Transverse colon (tissue), 4 donors: ENCODE measurements around the gene TNNI2.

Source experiments
- CTCF ChIP-seq, 5 experiments: fragments of 200-600 bp in 3 of 5; fragments of 450-650 bp in 2 of 5; sonication (generic) in 3 of 5; IDR thresholded peaks; 1 replicate in 2 of 5; 2 replicates in 3 of 5; pipeline ENCODE4 v1.5.1; 2016 to 2017; ENCODE audit warnings: antibody characterized with exemption in 5 of 5, inconsistent platforms in 3 of 5, mild to moderate bottlenecking in 2 of 5, moderate library complexity in 1 of 5
- POLR2A ChIP-seq: fragments of 450-650 bp; IDR thresholded peaks from one replicate; pipeline ENCODE4 v1.6.1; 2016; ENCODE audit warnings: antibody characterized with exemption, mild to moderate bottlenecking, moderate library complexity
- POLR2AphosphoS5 ChIP-seq, 3 donors: sonication (generic); formaldehyde crosslinking; IDR thresholded peaks; one replicate each; pipeline ENCODE4 v1.6.1; 2016; ENCODE audit warnings: antibody characterized with exemption in 3 of 3

- TF ChIP-seq POLR2AphosphoS5 (IDR thresholded peaks at IDR 0.05) (no peak), CTCF (IDR thresholded peaks at IDR 0.05) (no peak), POLR2A (no peak)
Observed at GRCh38 chr11:1834779-1835670, 3.8 kb upstream of the TNNI2 start, which contains the start of gene SYT8.
